Activated CD8-positive, alpha-beta memory T cell treated with anti-CD3 and anti-CD28 coated beads, Interleukin-2, amount 50 U/mL, for 24 hours (primary cell): ENCODE data around the gene FAM181B.

Experiments used
- DNase-seq: peaks from one replicate; pipeline ENCODE4 v3.0.0-alpha.2; 2020; ENCODE audit errors: extremely low read depth

Gene FAM181B, protein sequence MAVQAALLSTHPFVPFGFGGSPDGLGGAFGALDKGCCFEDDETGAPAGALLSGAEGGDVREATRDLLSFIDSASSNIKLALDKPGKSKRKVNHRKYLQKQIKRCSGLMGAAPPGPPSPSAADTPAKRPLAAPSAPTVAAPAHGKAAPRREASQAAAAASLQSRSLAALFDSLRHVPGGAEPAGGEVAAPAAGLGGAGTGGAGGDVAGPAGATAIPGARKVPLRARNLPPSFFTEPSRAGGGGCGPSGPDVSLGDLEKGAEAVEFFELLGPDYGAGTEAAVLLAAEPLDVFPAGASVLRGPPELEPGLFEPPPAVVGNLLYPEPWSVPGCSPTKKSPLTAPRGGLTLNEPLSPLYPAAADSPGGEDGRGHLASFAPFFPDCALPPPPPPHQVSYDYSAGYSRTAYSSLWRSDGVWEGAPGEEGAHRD

GRCh38 chr11:82733444-82734119, at the start of gene FAM181B:
FAM181B (minus strand) TSS chr11:82733864; CDS start chr11:82733729, 135 bp downstream.
- DNase-seq, result no peak

DNA sequence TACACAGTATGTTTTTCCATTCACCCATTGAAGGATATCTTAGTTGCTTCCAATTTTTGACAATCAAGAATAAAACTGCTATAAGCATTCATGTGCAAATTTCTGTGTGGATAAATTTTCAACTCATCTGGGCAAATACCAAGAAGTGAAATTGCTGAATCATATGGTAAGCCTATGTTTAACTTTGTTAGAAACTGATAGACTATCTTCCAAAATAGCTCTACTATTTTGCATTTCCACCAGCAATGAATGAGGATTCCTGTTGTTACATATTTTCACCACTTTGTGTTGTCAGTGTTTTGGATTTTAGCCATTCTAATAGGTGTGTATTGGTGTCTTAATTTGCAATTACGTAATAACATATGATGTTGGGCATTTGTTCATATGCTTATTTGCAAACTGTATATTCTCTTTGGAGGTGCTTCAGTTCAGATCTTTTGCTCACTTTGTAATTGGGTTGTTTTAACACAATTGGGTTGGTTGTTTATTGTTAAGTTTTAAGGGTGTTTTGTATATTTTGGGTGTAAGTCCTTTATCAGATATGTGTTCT, 49.2 kb upstream of the FAM181B start:
- no peak for DNase-seq

- no peak for DNase-seq
These were observed 45.1 kb upstream of the FAM181B start for GRCh38 chr11:82778776-82779175.

- DNase-seq, result no peak
These were observed 42.7 kb upstream of the FAM181B start for GRCh38 chr11:82776377-82776776.

DNA sequence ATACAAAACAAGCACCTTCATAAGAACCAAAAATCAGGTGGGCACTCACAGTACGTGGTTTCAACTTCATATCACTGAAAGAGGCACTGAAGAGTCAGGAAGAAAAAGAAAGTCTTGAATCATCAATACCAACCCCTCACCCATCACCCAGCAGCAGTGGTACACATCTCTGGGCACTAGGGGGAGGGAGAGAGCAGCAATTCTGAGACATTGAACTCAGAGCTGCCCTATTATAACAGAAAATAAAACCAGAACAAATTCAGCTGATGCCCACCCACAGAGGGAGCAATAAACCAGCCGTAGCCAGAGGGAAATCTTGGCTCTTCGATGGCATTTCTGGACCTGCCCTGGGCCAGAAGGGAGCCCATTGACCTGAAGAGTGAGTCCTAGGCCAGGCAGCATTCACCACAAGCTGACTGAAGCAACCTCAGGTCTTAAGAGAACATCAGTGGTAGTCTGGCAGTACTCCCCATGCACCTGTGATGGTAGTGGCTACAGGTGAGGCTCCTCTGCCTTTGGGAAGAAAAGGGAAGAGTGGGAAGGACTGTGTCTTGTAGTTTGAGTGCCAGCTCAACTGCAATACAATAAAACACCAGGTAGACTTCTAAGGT, 42.2 kb upstream of the FAM181B start:
- no peak for DNase-seq

- no peak for DNase-seq
These were observed 41.6 kb upstream of the FAM181B start for GRCh38 chr11:82775218-82775617.

DNA sequence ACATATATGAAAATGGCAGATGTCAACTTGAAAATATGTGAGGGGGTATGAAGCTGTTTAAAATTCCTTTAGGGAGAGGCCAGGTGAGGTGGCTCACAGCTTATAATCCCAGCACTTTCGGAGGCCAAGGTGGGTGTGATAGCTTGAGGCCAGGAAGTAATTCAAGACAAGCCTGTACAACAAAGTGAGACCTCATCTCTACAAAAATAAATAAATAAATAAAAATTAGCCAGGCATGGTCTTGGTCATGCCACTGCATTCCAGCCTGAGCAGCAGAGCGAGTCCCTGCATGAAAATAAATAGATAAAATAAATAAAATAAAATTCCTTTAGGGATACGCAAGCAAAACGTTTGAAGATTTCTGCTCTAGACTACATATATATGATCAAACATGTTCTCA, 38.1 kb upstream of the FAM181B start:
- no peak for DNase-seq

DNA sequence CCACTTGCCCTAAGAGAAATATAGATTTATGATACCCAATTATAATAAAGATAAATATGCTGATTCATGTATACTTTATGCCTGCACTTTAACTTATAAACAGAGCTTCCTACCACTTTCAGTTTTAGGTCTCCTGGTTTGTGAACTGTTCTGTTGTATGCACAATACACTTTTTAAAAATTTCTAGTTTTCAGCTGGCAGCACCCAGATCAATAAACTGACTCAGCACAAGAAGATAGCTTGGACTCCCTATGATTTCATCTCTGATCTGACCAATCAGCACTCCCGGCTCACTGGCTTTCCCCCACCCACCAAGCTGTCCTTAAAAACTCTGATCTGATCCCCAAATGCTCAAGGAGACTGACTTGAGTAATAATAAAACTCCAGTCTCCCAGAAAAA, 33.5 kb upstream of the FAM181B start:
- no peak for DNase-seq

DNA sequence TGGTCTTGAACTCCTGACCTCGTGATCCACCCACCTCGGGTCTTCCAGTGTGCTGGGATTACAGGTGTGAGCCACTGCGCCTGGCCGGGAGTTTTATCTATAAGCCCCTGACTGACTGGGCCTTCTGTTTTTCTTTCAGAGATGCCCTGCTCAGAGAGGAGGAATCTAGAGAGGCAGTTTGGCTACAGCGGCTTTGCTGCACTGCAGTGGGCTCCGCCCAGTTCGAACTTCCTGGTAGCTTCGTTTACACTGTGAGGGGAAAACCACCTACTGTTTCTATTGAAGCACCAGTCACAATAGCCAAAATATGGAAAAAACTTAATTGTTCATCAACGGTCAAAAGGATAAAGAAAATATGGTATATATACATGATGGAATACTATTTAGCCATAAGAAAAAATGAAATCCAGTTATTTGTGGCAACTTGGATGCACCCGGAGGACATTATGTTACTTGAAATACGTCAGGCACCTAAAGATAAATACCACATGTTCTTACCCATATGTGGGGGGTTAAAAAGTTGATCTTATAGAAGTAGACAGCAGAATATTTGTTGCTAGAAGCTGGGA, 31.9 kb upstream of the FAM181B start:
- no peak for DNase-seq

GRCh38 chr11:82763167-82763566, 29.5 kb upstream of the FAM181B start:
- no peak for DNase-seq

GRCh38 chr11:82759649-82760048, 26.0 kb upstream of the FAM181B start:
- no peak for DNase-seq

GRCh38 chr11:82757660-82758357, 24.1 kb upstream of the FAM181B start:
- DNase-seq, result no peak

DNA sequence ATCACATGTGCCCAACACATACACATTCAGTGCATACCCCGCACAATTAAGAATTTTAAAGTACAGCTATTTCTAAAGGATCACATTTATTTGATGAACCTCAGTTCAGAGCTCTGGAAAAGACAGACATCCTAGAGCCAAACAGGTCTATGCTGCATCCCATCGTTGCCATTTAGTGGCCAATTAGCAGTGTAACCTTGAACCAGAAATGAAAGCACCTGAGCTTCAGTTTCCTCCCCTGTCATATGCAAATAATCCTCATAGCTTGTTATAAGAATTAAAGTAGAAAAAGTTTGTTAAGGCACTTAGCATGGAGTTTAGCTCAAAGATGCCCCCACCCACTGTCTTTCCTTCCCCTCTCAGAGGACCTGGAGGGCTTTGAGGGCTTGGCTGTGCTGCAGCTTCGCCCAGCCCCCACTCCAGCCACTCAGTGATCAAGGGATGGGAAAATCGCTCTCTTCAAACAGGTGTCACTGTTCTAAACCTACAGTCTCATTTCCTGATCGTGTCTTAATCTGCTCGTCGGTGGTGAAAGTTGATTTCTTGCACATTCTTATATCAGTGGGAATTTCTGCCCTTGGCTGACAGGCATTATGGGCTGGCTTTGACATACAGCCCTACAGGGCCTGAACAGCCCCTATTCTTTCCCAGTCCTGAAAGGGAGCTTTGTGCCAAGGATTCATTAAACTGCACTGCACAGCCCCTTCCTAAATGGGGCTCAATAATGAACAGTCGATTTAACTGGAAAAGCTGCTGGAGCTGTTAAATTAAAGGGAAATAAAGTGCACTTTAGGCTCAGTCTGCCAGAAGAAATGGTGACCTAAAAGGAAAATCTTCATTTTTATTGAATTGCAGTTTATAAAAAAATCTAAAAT, 23.3 kb upstream of the FAM181B start:
- no peak for DNase-seq

- DNase-seq, result no peak
These were observed 20.7 kb upstream of the FAM181B start for GRCh38 chr11:82754410-82754809.

GRCh38 chr11:82753921-82754320, 20.3 kb upstream of the FAM181B start:
- no peak for DNase-seq

- DNase-seq, result no peak
These were observed 19.1 kb upstream of the FAM181B start for GRCh38 chr11:82752801-82753200.

GRCh38 chr11:82750643-82751139, 17.0 kb upstream of the FAM181B start:
- DNase-seq, result no peak

- no peak for DNase-seq
These were observed 13.8 kb upstream of the FAM181B start for GRCh38 chr11:82747471-82747870.

DNA sequence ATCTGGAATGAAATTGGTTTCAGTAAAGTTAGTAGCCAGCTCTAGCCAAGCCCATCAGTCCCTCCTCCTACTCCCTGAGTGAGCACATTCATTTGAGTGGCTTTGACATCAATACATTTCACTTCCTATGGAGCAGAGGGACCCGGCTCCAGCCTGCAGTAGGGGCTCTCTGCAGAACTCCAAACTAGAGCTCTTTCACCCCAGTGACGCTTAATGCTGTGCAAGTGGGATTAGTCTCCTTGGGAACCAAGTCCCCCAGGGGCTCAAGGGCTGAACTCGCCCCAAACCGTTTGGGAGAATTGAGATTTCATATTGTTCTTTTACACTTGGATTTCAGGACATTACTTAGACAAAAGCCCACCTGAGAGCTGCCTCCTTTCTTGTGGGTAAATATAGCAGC, 4.4 kb upstream of the FAM181B start:
- no peak for DNase-seq

- no peak for DNase-seq
These were observed 436 bp upstream of the FAM181B start for GRCh38 chr11:82734120-82734479.
